Nephron progenitor cell (in vitro differentiated cells): Measurements from ENCODE around the gene C19orf85.

ENCODE experiments used
- DNase-seq: peaks from one replicate; pipeline ENCODE4 v3.0.0; 2021
- H3K27ac Mint-ChIP-seq: 2 replicates; pipeline ENCODE4 v1.8.0; 2021; ENCODE audit warnings: mild to moderate bottlenecking, moderate library complexity, mixed read lengths
- H3K27me3 Mint-ChIP-seq: 2 replicates; pipeline ENCODE4 v1.8.0; 2021; ENCODE audit warnings: mild to moderate bottlenecking, low read depth, mixed read lengths; ENCODE audit not compliant: poor library complexity
- H3K36me3 Mint-ChIP-seq: 2 replicates; pipeline ENCODE4 v1.8.0; 2021; ENCODE audit warnings: low read depth, mixed read lengths
- H3K4me1 Mint-ChIP-seq: 2 replicates; pipeline ENCODE4 v1.8.0; 2021; ENCODE audit warnings: mixed read lengths
- H3K4me3 Mint-ChIP-seq: 2 replicates; pipeline ENCODE4 v1.8.0; 2021; ENCODE audit warnings: mild to moderate bottlenecking, moderate library complexity, mixed read lengths
- H3K9me3 Mint-ChIP-seq: 2 replicates; pipeline ENCODE4 v1.8.0; 2021; ENCODE audit warnings: mild to moderate bottlenecking, moderate library complexity, mixed read lengths
- TF ChIP-seq, protein P1 (sequence below): fragments of 200-600 bp; sonication (generic); IDR thresholded peaks from 2 replicates; pipeline ENCODE4 v1.5.0; 2021; ENCODE audit warnings: antibody characterized with exemption

The C19orf85 gene

DNA sequence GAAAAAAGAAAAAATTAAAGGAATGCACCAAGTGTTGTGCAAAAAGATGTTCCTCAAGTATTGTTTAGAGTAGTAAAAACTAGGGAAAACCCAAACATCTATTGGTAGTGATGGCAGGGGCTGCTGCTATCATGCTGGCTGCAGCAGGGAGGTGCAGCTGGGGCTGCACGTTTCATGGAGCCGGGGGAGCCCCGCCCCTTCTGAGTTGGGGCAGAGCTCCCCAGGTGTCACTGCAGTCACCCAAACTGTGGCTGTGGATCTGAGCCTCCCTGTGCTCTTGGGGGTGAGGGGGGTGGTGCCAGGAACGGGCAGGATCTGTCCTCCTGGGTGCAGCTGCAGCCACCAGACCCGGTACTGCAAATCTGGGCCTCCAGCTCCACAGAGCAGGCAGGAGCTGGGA, 45.4 kb downstream of the C19orf85 start:
- Mint-ChIP-seq H3K27ac (no peak overlapping the region), H3K27me3 (peaks cover 70% of the 10 kb centered on the region), H3K4me1 (peaks cover 6% of the 10 kb centered on the region), H3K36me3 (no peaks in the 10 kb centered on the region), H3K4me3 (no peak overlapping the region), H3K9me3 (no peaks in the 10 kb centered on the region)
- no peak for DNase-seq
- TF ChIP-seq, protein P1, sequence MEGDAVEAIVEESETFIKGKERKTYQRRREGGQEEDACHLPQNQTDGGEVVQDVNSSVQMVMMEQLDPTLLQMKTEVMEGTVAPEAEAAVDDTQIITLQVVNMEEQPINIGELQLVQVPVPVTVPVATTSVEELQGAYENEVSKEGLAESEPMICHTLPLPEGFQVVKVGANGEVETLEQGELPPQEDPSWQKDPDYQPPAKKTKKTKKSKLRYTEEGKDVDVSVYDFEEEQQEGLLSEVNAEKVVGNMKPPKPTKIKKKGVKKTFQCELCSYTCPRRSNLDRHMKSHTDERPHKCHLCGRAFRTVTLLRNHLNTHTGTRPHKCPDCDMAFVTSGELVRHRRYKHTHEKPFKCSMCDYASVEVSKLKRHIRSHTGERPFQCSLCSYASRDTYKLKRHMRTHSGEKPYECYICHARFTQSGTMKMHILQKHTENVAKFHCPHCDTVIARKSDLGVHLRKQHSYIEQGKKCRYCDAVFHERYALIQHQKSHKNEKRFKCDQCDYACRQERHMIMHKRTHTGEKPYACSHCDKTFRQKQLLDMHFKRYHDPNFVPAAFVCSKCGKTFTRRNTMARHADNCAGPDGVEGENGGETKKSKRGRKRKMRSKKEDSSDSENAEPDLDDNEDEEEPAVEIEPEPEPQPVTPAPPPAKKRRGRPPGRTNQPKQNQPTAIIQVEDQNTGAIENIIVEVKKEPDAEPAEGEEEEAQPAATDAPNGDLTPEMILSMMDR: no peak

DNA sequence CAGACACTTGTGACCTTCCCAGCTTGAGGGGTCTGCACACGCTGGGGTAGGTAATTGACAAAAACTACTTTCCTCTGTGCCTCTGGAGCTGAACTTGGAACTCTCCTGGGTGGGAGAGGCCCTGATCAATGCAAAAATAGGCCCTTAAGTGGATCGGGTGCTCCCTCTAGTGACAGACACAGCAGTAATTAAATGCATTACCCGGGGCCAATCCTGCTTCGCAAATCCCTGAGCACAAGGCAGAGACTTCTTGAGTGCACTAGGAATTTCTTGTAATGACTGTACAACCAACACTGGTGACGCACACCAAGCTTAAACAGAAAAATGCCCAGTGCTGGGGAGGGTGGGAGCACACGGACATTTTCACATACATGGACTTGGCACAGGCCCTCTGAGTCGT, 46.4 kb downstream of the C19orf85 start:
- no peaks in the 10 kb centered on the region for H3K36me3 Mint-ChIP-seq
- no peaks in the 10 kb centered on the region for H3K9me3 Mint-ChIP-seq
- peaks cover 6% of the 10 kb centered on the region for H3K4me1 Mint-ChIP-seq
- DNase-seq: peak; percentile 62
- H3K27ac Mint-ChIP-seq: no peak overlapping the region
- no peak overlapping the region for H3K4me3 Mint-ChIP-seq
- TF ChIP-seq, protein P1: peak; percentile 65
- H3K27me3 Mint-ChIP-seq: peaks cover 66% of the 10 kb centered on the region
